IMR-90 (cell line): ENCODE measurements around the gene ROBO1. TPM values are rescaled to one million over a fixed set of nuclear protein-coding genes. Genes with fewer than 3 reads are reported as not detected.

ENCODE experiments used
- ATAC-seq: fragments of 200-7000 bp; cut with Tn5 transposase; 2 replicates; pipeline ENCODE4 v1.9.1; 2020; ENCODE audit warnings: low read depth, mild to moderate bottlenecking, moderate library complexity
- BruUV-seq: library from RNA; stranded (reverse); fragments of 400-500 nt; replicated peaks from 2 replicates; lab custom pipeline; 2021; lab: Mats Ljungman, UMichigan
- CTCF ChIA-PET: fragments of 300-600 bp; formaldehyde crosslinking; extraction: SDS; loops from one replicate; lab custom pipeline; 2021; ENCODE audit warnings: antibody characterized with exemption; lab: Yijun Ruan, JAX
- POLR2A ChIA-PET: fragments of 300-600 bp; sonication (Branson Sonifier 250); formaldehyde crosslinking; loops from one replicate; lab custom pipeline; 2022; ENCODE audit warnings: antibody characterized with exemption; ENCODE audit not compliant: unreplicated experiment; lab: Charles Lee
- DNase-seq: peaks from one replicate; pipeline ENCODE4 v3.0.0; 2013
- H2AFZ ChIP-seq: replicated peaks from 2 replicates; pipeline ENCODE3; 2013; ENCODE audit warnings: low read length, mild to moderate bottlenecking; ENCODE audit not compliant: poor library complexity
- H2AK5ac ChIP-seq: 2 replicates; pipeline ENCODE4 v1.6.1; 2013; ENCODE audit warnings: low read depth, low read length, inconsistent platforms
- H2AK9ac ChIP-seq: replicated peaks from 2 replicates; pipeline ENCODE3; 2013; ENCODE audit warnings: mild to moderate bottlenecking, low read depth, low read length, moderate library complexity; ENCODE audit not compliant: poor library complexity
- H2BK120ac ChIP-seq: 2 replicates; pipeline ENCODE4 v1.6.1; 2013; ENCODE audit warnings: low read depth, low read length, inconsistent platforms
- H2BK15ac ChIP-seq: 3 replicates; pipeline ENCODE4 v1.6.1; 2013; ENCODE audit warnings: low read depth, low read length, inconsistent platforms
- H2BK20ac ChIP-seq: 2 replicates; pipeline ENCODE4 v1.6.1; 2013; ENCODE audit warnings: low read depth, mild to moderate bottlenecking, inconsistent platforms, low read length, moderate library complexity
- H2BK5ac ChIP-seq: 2 replicates; pipeline ENCODE4 v1.6.1; 2013; ENCODE audit warnings: mild to moderate bottlenecking, low read depth, low read length, inconsistent platforms; ENCODE audit not compliant: poor library complexity, severe bottlenecking
- H3K14ac ChIP-seq: replicated peaks from 2 replicates; pipeline ENCODE4 v1.6.1; 2013; ENCODE audit warnings: low read depth, low read length, inconsistent platforms
- H3K18ac ChIP-seq: 2 replicates; pipeline ENCODE4 v1.6.1; 2013; ENCODE audit warnings: low read depth, low read length, control low read depth
- H3K23ac ChIP-seq: 2 replicates; pipeline ENCODE4 v1.6.1; 2013; ENCODE audit warnings: low read depth, low read length, inconsistent platforms
- H3K27ac ChIP-seq: 2 replicates; pipeline ENCODE4 v1.5.1; 2013; ENCODE audit warnings: mild to moderate bottlenecking, control low read depth, low read length; ENCODE audit not compliant: insufficient read depth
- H3K27me3 ChIP-seq: 2 replicates; pipeline ENCODE4 v1.6.1; 2013; ENCODE audit warnings: low read length; ENCODE audit not compliant: control insufficient read depth, insufficient read depth
- H3K36me3 ChIP-seq: 2 replicates; pipeline ENCODE4 v1.6.1; 2013; ENCODE audit warnings: low read length, mixed read lengths; ENCODE audit not compliant: control insufficient read depth, insufficient read depth
- H3K4ac ChIP-seq: 2 replicates; pipeline ENCODE4 v1.6.1; 2013; ENCODE audit warnings: low read depth, low read length, inconsistent platforms
- H3K4me1 ChIP-seq: 2 replicates; pipeline ENCODE4 v1.6.1; 2013; ENCODE audit warnings: low read length, mixed read lengths; ENCODE audit not compliant: control insufficient read depth, insufficient read depth
- H3K4me2 ChIP-seq: 2 replicates; pipeline ENCODE4 v1.6.1; 2013; ENCODE audit warnings: low read depth, mild to moderate bottlenecking, control low read depth, low read length, moderate library complexity
- H3K4me3 ChIP-seq: 2 replicates; pipeline ENCODE4 v1.5.1; 2013; ENCODE audit warnings: low read depth, mild to moderate bottlenecking, control low read depth, low read length, moderate library complexity; ENCODE audit not compliant: insufficient read depth
- H3K56ac ChIP-seq: 2 replicates; pipeline ENCODE4 v1.6.1; 2013; ENCODE audit warnings: low read length, inconsistent platforms; ENCODE audit not compliant: insufficient read depth; ENCODE audit errors: extremely low read depth
- H3K79me1 ChIP-seq, 2 experiments: 2 replicates each; pipeline ENCODE4 v1.6.1; 2013; ENCODE audit warnings: low read length in 2 of 2, inconsistent platforms in 1 of 2, low read depth in 1 of 2
- H3K9ac ChIP-seq: 2 replicates; pipeline ENCODE4 v1.6.1; 2013; ENCODE audit warnings: low read depth, low read length, control low read depth
- H3K9me1 ChIP-seq: 2 replicates; pipeline ENCODE4 v1.6.1; 2013; ENCODE audit warnings: low read length, inconsistent platforms; ENCODE audit not compliant: insufficient read depth
- H3K9me3 ChIP-seq: 2 replicates; pipeline ENCODE4 v1.6.1; 2013; ENCODE audit warnings: low read length; ENCODE audit not compliant: control insufficient read depth, insufficient read depth
- H4K20me1 ChIP-seq: 2 replicates; pipeline ENCODE4 v1.6.1; 2013; ENCODE audit warnings: low read length, inconsistent platforms; ENCODE audit not compliant: insufficient read depth
- H4K5ac ChIP-seq: 2 replicates; pipeline ENCODE4 v1.6.1; 2013; ENCODE audit warnings: mild to moderate bottlenecking, low read depth, low read length, control low read depth
- H4K8ac ChIP-seq, 2 experiments: 2 replicates each; pipeline ENCODE4 v1.6.1; 2013; ENCODE audit warnings: low read depth in 2 of 2, low read length in 2 of 2, control low read depth in 1 of 2, inconsistent platforms in 1 of 2
- H4K91ac ChIP-seq: 2 replicates; pipeline ENCODE4 v1.6.1; 2013; ENCODE audit warnings: low read depth, low read length, inconsistent platforms; ENCODE audit not compliant: insufficient read depth
- BHLHE40 ChIP-seq: fragments of 150-350 bp; IDR thresholded peaks from 2 replicates; pipeline ENCODE4 v1.6.1; 2016; ENCODE audit warnings: mild to moderate bottlenecking, low read depth, low read length
- CEBPB ChIP-seq: IDR thresholded peaks from 2 replicates; pipeline ENCODE4 v1.6.1; 2012; ENCODE audit warnings: low read depth, low read length, improper control_type of control experiment
- CHD1 ChIP-seq: IDR thresholded peaks from 2 replicates; pipeline ENCODE4 v1.6.1; 2012; ENCODE audit warnings: low read depth, low read length, improper control_type of control experiment
- CTCF ChIP-seq: conservative IDR thresholded peaks from 2 replicates; pipeline ENCODE4 v1.5.1; 2012; ENCODE audit warnings: mild to moderate bottlenecking, low read depth, low read length, improper control_type of control experiment
- ELK1 ChIP-seq: fragments of 150-350 bp; IDR thresholded peaks from 2 replicates; pipeline ENCODE4 v1.6.1; 2016; ENCODE audit warnings: low read depth, mild to moderate bottlenecking, low read length, moderate library complexity, borderline replicate concordance
- FOS ChIP-seq: fragments of 150-350 bp; IDR thresholded peaks from 2 replicates; pipeline ENCODE4 v1.6.1; 2016; ENCODE audit warnings: low read depth, low read length
- MAFK ChIP-seq: IDR thresholded peaks from 2 replicates; pipeline ENCODE4 v1.6.1; 2012; ENCODE audit warnings: low read depth, low read length, improper control_type of control experiment
- MAZ ChIP-seq: IDR thresholded peaks from 2 replicates; pipeline ENCODE4 v1.6.1; 2012; ENCODE audit warnings: low read depth, mild to moderate bottlenecking, low read length, improper control_type of control experiment, moderate library complexity, borderline replicate concordance
- MXI1 ChIP-seq: IDR thresholded peaks from 2 replicates; pipeline ENCODE4 v1.6.1; 2012; ENCODE audit warnings: low read depth, mild to moderate bottlenecking, low read length, moderate library complexity, borderline replicate concordance
- NFE2L2 ChIP-seq: fragments of 150-350 bp; IDR thresholded peaks from 2 replicates; pipeline ENCODE4 v1.6.1; 2016; ENCODE audit warnings: low read depth, mild to moderate bottlenecking, low read length
- POLR2A ChIP-seq: IDR thresholded peaks from 2 replicates; pipeline ENCODE4 v1.6.1; 2012; ENCODE audit warnings: mild to moderate bottlenecking, low read depth, low read length
- RAD21 ChIP-seq: IDR thresholded peaks from 2 replicates; pipeline ENCODE4 v1.6.1; 2012; ENCODE audit warnings: low read length, improper control_type of control experiment
- RCOR1 ChIP-seq: IDR thresholded peaks from 2 replicates; pipeline ENCODE4 v1.6.1; 2012; ENCODE audit warnings: mild to moderate bottlenecking, low read length, improper control_type of control experiment; ENCODE audit not compliant: insufficient replicate concordance
- RFX5 ChIP-seq: IDR thresholded peaks from 2 replicates; pipeline ENCODE4 v1.8.0; 2012; ENCODE audit warnings: low read depth, mild to moderate bottlenecking, low read length, moderate library complexity
- SMC3 ChIP-seq: fragments of 150-350 bp; IDR thresholded peaks from 2 replicates; pipeline ENCODE4 v1.6.1; 2016; ENCODE audit warnings: low read depth, mild to moderate bottlenecking, antibody characterized with exemption, low read length, moderate library complexity
- USF2 ChIP-seq: fragments of 150-350 bp; IDR thresholded peaks from 2 replicates; pipeline ENCODE4 v1.6.1; 2017; ENCODE audit warnings: mild to moderate bottlenecking, antibody characterized with exemption, low read length, low read depth
- WGBS, 2 experiments: methylation state at CpG; one replicate each; pipeline versions ENCODE4 v1.1.5 to v1.1.7; 2013; ENCODE audit warnings: missing lambda C conversion rate in 2 of 2; ENCODE audit not compliant: insufficient read length in 1 of 2; ENCODE audit errors: extremely low coverage in 2 of 2; 5-methylcytosine and 5-hydroxymethylcytosine counted together
- dilution Hi-C: fragments of 300-500 bp; cut with HindIII; formaldehyde crosslinking; loops from one replicate; pipeline ENCODE4 v1.14.3; 2018; ENCODE audit warnings: low sequenced_read_pairs; ENCODE audit not compliant: unreplicated experiment
- in situ Hi-C: fragments of 300-500 bp; cut with MboI; formaldehyde crosslinking; loops from 3 replicates; pipeline ENCODE4 v1.14.3; 2019; ENCODE audit warnings: low sequenced_read_pairs, inconsistent platforms, mixed read lengths
- intact Hi-C: fragments of 100-400 bp; cut with micrococcal nuclease; formaldehyde crosslinking; loops from 2 replicates; pipeline ENCODE4 v1.10.0; 2022
- polyA plus RNA-seq, 3 experiments: library from polyadenylated mRNA; depleted of rRNA; stranded (reverse); fragments of >200 nt; gene quantifications; 2 replicates each; pipeline ENCODE4 v1.2.3, GENCODE V29; 2012; ENCODE audit warnings: low replicate concordance in 1 of 3
- total RNA-seq: library from RNA; depleted of rRNA; stranded (reverse); fragments of >200 nt; gene quantifications from 2 replicates; pipeline ENCODE4 v1.2.3, GENCODE V29; 2012

ROBO1 gene
- total and polyA plus RNA-seq, 2 of the 4 experiments (the other 2 are of a cell fraction), result 24.1 to 53.9 TPM

GRCh38 chr3:78725703-78726246, 1042.0 kb downstream of the ROBO1 start:
- Histone ChIP-seq H3K27me3 (no peaks in the 10 kb centered on the region), H2AFZ (no peak overlapping the region), H4K8ac (no peak overlapping the region), H2BK120ac (no peak overlapping the region), H3K9ac (no peak overlapping the region), H3K4me2 (no peak overlapping the region), H3K4me3 (no peak overlapping the region), H2BK15ac (no peak overlapping the region), H3K18ac (no peak overlapping the region), H3K9me1 (no peaks in the 10 kb centered on the region), H2BK20ac (no peak overlapping the region), H2BK5ac (no peak overlapping the region), H3K23ac (no peak overlapping the region), H3K9me3 (no peaks in the 10 kb centered on the region), H3K4ac (no peak overlapping the region), H2AK9ac (no peak overlapping the region), H2AK5ac (no peak overlapping the region), H3K4me1 (peaks cover 2% of the 10 kb centered on the region), H3K27ac (no peak overlapping the region), H3K56ac (no peak overlapping the region), H4K5ac (no peak overlapping the region), H3K79me1 (no peaks in the 10 kb centered on the region), H3K14ac (no peak overlapping the region), H4K91ac (no peak overlapping the region), H4K20me1 (no peaks in the 10 kb centered on the region), H3K36me3 (no peaks in the 10 kb centered on the region)
- no TSS peak for BruUV-seq
- ATAC-seq (no peak), DNase-seq (no peak)
- no peak for TF ChIP-seq CHD1
- TF ChIP-seq BHLHE40, result no peak
- no peak for TF ChIP-seq NFE2L2
- TF ChIP-seq RCOR1, result no peak
- no peak for TF ChIP-seq SMC3
- TF ChIP-seq ELK1, result no peak
- no peak for TF ChIP-seq USF2
- no peak for TF ChIP-seq MXI1
- no peak for TF ChIP-seq RFX5
- TF ChIP-seq CTCF, result no peak
- TF ChIP-seq FOS, result no peak
- no peak for TF ChIP-seq MAZ
- TF ChIP-seq POLR2A, result no peak
- TF ChIP-seq MAFK, result no peak
- TF ChIP-seq RAD21, result no peak
- TF ChIP-seq CEBPB, result no peak
- in situ Hi-C loops (no loop called here), dilution Hi-C loops (no loop called here), intact Hi-C loops (no loop called here)
- CTCF ChIA-PET, result interaction anchor here (1.2 kb wide), 1 partner anchor 28 kb away, joined by 3 read pairs; no protein-coding TSS in a partner anchor
- POLR2A ChIA-PET, result no interaction called here
- no CpG with 5 or more reads among the region's 2 CpGs for WGBS, 2 experiments
